GM18858 (cell line): ENCODE data around the gene GARNL3.

Experiments
- ATAC-seq: cut with Tn5 transposase; IDR thresholded peaks from one replicate; pipeline ENCODE4 v1.9.1; 2021; ENCODE audit not compliant: unreplicated experiment

The GARNL3 gene

GRCh38 chr9:127346584-127346983, 82.0 kb downstream of the GARNL3 start:
- ATAC-seq = no peak

- ATAC-seq = no peak
Observed at GRCh38 chr9:127347831-127348776, 83.5 kb downstream of the GARNL3 start.

- no peak for ATAC-seq
Observed at GRCh38 chr9:127349483-127350113, 85.0 kb downstream of the GARNL3 start.

GRCh38 chr9:127351182-127352166, 86.9 kb downstream of the GARNL3 start:
- ATAC-seq = no peak

GRCh38 chr9:127353882-127354281, 89.3 kb downstream of the GARNL3 start:
- ATAC-seq = no peak

- no peak for ATAC-seq
Observed at GRCh38 chr9:127356906-127357305, 92.3 kb downstream of the GARNL3 start.

GRCh38 chr9:127358023-127358535, 93.5 kb downstream of the GARNL3 start:
- no peak for ATAC-seq

GRCh38 chr9:127358770-127359169, 94.2 kb downstream of the GARNL3 start:
- no peak for ATAC-seq

- no peak for ATAC-seq
Observed at GRCh38 chr9:127360250-127360649, 95.7 kb downstream of the GARNL3 start.

- no peak for ATAC-seq
Observed at GRCh38 chr9:127360829-127361228, 96.3 kb downstream of the GARNL3 start.

- no peak for ATAC-seq
Observed at GRCh38 chr9:127361561-127361960, 97.0 kb downstream of the GARNL3 start.

GRCh38 chr9:127362829-127363228, 98.3 kb downstream of the GARNL3 start:
- no peak for ATAC-seq

GRCh38 chr9:127365461-127365860, 100.9 kb downstream of the GARNL3 start:
- no peak for ATAC-seq

- no peak for ATAC-seq
Observed at GRCh38 chr9:127366594-127366993, 102.0 kb downstream of the GARNL3 start.

GRCh38 chr9:127368852-127369402, 104.4 kb downstream of the GARNL3 start:
- ATAC-seq = no peak

GRCh38 chr9:127369428-127369827, 104.9 kb downstream of the GARNL3 start:
- no peak for ATAC-seq

- no peak for ATAC-seq
Observed at GRCh38 chr9:127370147-127370579, 105.6 kb downstream of the GARNL3 start.

GRCh38 chr9:127370672-127371648, 106.4 kb downstream of the GARNL3 start:
- ATAC-seq = no peak

GRCh38 chr9:127380479-127380878, 115.9 kb downstream of the GARNL3 start:
- ATAC-seq = no peak
